ENCODE measurements around the gene PPM1G.

- TF ChIP-seq, protein P1, sequence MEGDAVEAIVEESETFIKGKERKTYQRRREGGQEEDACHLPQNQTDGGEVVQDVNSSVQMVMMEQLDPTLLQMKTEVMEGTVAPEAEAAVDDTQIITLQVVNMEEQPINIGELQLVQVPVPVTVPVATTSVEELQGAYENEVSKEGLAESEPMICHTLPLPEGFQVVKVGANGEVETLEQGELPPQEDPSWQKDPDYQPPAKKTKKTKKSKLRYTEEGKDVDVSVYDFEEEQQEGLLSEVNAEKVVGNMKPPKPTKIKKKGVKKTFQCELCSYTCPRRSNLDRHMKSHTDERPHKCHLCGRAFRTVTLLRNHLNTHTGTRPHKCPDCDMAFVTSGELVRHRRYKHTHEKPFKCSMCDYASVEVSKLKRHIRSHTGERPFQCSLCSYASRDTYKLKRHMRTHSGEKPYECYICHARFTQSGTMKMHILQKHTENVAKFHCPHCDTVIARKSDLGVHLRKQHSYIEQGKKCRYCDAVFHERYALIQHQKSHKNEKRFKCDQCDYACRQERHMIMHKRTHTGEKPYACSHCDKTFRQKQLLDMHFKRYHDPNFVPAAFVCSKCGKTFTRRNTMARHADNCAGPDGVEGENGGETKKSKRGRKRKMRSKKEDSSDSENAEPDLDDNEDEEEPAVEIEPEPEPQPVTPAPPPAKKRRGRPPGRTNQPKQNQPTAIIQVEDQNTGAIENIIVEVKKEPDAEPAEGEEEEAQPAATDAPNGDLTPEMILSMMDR (IDR thresholded peaks at IDR 0.05 in 2 of 3, conservative IDR thresholded peaks at IDR 0.05 in 1 of 3; ENCODE audit: borderline replicate concordance in 1 of 3, insufficient read depth in 1 of 3, low read depth in 2 of 3, low read length in 2 of 3) = no peak
- TF ChIP-seq RAD21 (IDR thresholded peaks at IDR 0.05; ENCODE audit: low read depth) = no peak
Measured at GRCh38 chr2:27354597-27354927, 54.8 kb downstream of the PPM1G start.

Measured in HCT116 (cell line).